Measurements from ENCODE around the gene HCFC2. TPM values are rescaled to one million over a fixed set of nuclear protein-coding genes. Genes with fewer than 3 reads are reported as not detected.

The HCFC2 gene
- total RNA-seq, 2 donors from 2014 or later, result 14.5 to 15.8 TPM

DNA sequence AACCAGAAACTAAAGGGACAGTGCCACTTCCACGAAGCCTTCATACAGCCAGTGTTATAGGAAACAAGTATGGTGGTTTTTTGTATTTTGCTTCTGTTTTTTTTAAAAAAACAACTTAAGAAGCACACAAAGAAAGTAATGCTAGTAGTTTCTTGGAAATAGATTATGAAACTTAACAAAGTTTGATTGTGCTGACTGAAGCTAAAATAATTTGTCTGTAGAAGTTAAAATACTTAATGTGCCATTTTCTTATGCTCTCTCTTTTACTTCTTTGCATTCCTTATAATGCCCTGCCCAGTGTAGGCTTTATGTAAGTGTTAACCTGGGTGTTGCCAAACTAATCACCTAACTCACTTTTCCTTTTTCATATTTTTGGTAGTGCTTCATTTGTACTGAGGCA is 16.4 kb downstream of the HCFC2 start:
- DNase-seq (no peak), ATAC-seq (no peak)
- intact Hi-C loops (cut with DNase I), result no loop called here
- 73 to 84% methylated on average over 1 of the region's 1 CpG for WGBS, 2 donors
- no peak overlapping the region for H3K27ac ChIP-seq
- H3K4me1 ChIP-seq, result peaks cover 5% of the 10 kb centered on the region
- H3K9me3 ChIP-seq, result peaks cover 0 to 4% (median 0%) of the 10 kb centered on the region in 3 donors
- no peak overlapping the region for H3K4me3 ChIP-seq
- TF ChIP-seq, protein P1, sequence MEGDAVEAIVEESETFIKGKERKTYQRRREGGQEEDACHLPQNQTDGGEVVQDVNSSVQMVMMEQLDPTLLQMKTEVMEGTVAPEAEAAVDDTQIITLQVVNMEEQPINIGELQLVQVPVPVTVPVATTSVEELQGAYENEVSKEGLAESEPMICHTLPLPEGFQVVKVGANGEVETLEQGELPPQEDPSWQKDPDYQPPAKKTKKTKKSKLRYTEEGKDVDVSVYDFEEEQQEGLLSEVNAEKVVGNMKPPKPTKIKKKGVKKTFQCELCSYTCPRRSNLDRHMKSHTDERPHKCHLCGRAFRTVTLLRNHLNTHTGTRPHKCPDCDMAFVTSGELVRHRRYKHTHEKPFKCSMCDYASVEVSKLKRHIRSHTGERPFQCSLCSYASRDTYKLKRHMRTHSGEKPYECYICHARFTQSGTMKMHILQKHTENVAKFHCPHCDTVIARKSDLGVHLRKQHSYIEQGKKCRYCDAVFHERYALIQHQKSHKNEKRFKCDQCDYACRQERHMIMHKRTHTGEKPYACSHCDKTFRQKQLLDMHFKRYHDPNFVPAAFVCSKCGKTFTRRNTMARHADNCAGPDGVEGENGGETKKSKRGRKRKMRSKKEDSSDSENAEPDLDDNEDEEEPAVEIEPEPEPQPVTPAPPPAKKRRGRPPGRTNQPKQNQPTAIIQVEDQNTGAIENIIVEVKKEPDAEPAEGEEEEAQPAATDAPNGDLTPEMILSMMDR (IDR thresholded peaks at IDR 0.05), result no peak
- no peak for TF ChIP-seq POLR2A (IDR thresholded peaks at IDR 0.05)
- no peaks in the 10 kb centered on the region for H3K27me3 ChIP-seq
- H3K36me3 ChIP-seq (replicated peaks in 1 of 2; ENCODE audit: insufficient read depth in 1 of 2, low read depth in 2 of 2), result peaks cover 0 to 13% of the 10 kb centered on the region in 2 donors

DNA sequence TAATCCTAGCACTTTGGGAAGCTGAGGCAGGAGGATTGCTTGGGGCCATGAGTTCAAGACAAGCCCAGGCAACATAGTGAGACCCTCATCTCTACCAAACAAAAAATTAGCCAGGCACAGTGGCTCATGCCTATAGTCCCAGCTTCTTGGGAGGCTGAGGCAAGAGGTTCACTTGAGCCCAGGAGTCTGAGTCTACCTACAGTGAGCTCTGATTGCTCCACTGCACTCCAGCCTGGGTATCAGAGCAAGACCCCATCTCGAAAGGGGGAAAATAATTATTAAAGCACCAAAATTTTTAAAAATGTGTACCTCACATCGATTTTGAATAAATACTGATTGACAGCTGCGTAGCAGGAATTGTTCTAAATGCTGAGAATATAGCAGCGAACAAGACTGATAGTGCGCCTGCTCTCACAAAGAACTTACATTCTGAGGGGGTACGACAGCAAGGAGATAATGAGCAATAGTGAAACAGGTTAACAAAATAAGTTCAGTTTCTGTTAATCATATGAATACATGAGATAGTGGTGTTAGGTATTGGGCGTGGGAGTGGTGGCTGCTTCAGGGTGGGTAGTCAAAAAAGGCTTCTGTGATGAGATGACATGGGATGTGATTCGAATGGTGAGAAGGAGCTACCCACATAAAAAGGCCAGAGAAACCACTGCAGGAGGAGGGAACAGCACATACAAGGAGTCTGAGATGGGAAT is 19.6 kb downstream of the HCFC2 start:
- peaks cover under 1% of the 10 kb centered on the region for H3K4me1 ChIP-seq
- ATAC-seq, result no peak
- H3K27me3 ChIP-seq, result no peaks in the 10 kb centered on the region
- DNase-seq, result no peak
- H3K36me3 ChIP-seq (replicated peaks in 1 of 2; ENCODE audit: insufficient read depth in 1 of 2, low read depth in 2 of 2), result peaks cover 0 to 31% of the 10 kb centered on the region in 2 donors
- 87 to 89% methylated on average over 8 of the region's 8 CpGs for whole genome bisulfite sequencing, 2 donors
- peaks cover 0 to 4% (median 0%) of the 10 kb centered on the region in 3 donors for H3K9me3 ChIP-seq
- H3K4me3 ChIP-seq, result no peak overlapping the region
- no peak overlapping the region for H3K27ac ChIP-seq
- TF ChIP-seq, protein P1 (IDR thresholded peaks at IDR 0.05), result no peak
- no peak for TF ChIP-seq POLR2A (IDR thresholded peaks at IDR 0.05)
- intact Hi-C loops (cut with DNase I), result no loop called here

DNA sequence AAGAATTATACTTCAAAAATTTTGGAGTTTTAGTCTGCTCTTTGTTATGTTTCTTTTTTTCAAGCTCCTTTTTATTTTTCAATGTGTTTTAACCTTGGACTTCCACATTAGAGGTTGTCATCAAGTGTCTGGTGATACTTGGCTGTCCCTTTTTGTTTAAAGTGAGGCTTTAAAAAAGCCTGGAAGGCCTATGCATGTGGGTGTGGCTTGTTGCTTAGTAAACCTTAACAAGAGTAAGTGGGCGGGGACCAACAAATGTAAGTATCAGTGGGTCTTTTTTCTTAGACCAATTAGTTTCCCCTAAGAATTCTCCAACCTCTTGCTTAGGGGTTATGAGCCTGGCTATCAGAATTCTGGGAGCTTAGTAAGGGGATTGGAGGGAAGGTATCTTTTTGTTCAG is 26.4 kb downstream of the HCFC2 start:
- Histone ChIP-seq H3K4me3 (no peak overlapping the region), H3K9me3 (no peaks in the 10 kb centered on the region), H3K27me3 (no peaks in the 10 kb centered on the region), H3K36me3 (replicated peaks in 1 of 2; ENCODE audit: insufficient read depth in 1 of 2, low read depth in 2 of 2) (peaks cover 0 to 32% of the 10 kb centered on the region in 2 donors), H3K4me1 (no peaks in the 10 kb centered on the region), H3K27ac (no peak overlapping the region)
- 100% methylated on average over 1 of the region's 1 CpG for WGBS, 2 donors
- TF ChIP-seq POLR2A (IDR thresholded peaks at IDR 0.05), result no peak
- TF ChIP-seq, protein P1 (IDR thresholded peaks at IDR 0.05), result no peak
- intact Hi-C loops (cut with DNase I), result no loop called here
- ATAC-seq (no peak), DNase-seq (no peak)

DNA sequence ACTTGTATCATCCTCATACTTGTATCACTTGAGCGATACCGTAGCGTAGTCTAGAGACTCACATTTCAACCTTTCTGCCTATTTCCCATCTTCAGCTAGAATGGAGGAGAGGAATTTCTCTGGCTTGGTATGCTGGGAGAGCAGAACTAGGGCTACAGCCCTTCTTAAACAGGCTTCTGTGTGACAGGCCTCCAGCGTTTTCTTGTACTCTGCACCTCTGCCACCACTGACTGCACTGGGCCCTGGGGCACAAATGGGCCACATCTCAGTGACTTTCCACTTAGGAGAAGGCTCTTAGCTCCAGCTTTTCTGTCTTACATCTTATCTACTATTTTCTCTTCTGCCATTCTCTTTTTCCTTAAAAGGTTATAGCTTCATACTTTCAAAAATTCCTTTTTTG is 26.8 kb downstream of the HCFC2 start:
- WGBS, 2 donors, result 90 to 97% methylated on average over 4 of the region's 4 CpGs
- peaks cover 0 to 32% of the 10 kb centered on the region in 2 donors for H3K36me3 ChIP-seq (replicated peaks in 1 of 2; ENCODE audit: insufficient read depth in 1 of 2, low read depth in 2 of 2)
- H3K4me1 ChIP-seq, result no peaks in the 10 kb centered on the region
- ATAC-seq (no peak), DNase-seq (no peak)
- H3K27ac ChIP-seq, result no peak overlapping the region
- intact Hi-C loops (cut with DNase I), result no loop called here
- H3K9me3 ChIP-seq, result no peaks in the 10 kb centered on the region
- TF ChIP-seq POLR2A (IDR thresholded peaks at IDR 0.05), result no peak
- TF ChIP-seq, protein P1 (IDR thresholded peaks at IDR 0.05), result no peak
- H3K27me3 ChIP-seq, result no peaks in the 10 kb centered on the region
- no peak overlapping the region for H3K4me3 ChIP-seq

DNA sequence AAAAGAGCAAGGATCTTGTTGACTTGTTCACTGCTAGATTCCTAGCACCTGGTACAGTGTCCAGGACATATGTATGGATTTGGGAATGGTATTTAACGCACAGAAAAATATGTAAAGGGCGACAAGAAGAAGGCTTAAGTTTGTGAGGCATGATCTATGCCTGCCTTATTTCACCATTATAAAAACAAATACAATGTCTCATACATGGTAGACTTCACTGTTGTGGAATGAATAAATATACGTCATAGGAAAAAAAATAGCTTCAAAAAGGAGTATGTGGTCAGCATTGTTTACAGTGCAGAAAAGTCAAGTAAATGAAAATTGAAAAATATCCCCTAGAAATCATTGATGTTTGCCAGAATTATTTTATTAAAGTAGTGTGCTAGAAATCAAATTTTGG is 30.0 kb downstream of the HCFC2 start:
- H3K4me3 ChIP-seq, result no peak overlapping the region

More for the DNA sequence above, 30.0 kb downstream of the HCFC2 start:
- no peak overlapping the region for H3K27ac ChIP-seq
- H3K27me3 ChIP-seq, result no peaks in the 10 kb centered on the region
- H3K4me1 ChIP-seq, result no peaks in the 10 kb centered on the region
- peaks cover 0 to 21% of the 10 kb centered on the region in 2 donors for H3K36me3 ChIP-seq (replicated peaks in 1 of 2; ENCODE audit: insufficient read depth in 1 of 2, low read depth in 2 of 2)
- DNase-seq, result no peak
- intact Hi-C loops (cut with DNase I), result no loop called here
- TF ChIP-seq, protein P1 (IDR thresholded peaks at IDR 0.05), result no peak
- no peak for TF ChIP-seq POLR2A (IDR thresholded peaks at IDR 0.05)
- ATAC-seq, result no peak
- no peaks in the 10 kb centered on the region for H3K9me3 ChIP-seq
- WGBS, 2 donors, result 94 to 95% methylated on average over 3 of the region's 3 CpGs
